T-helper 17 cell (primary cell): Measurements from ENCODE around the gene DENND1A. TPM values are rescaled to one million over a fixed set of nuclear protein-coding genes. Genes with fewer than 3 reads are reported as not detected.

ENCODE experiments used
- ATAC-seq: fragments of 150-1000 bp; cut with Tn5 transposase; 2 replicates; pipeline ENCODE4 v1.10.0; 2021; ENCODE audit warnings: mild to moderate bottlenecking, moderate library complexity
- DNase-seq, 3 donors: peaks; one replicate each; pipeline versions ENCODE4 v3.0.0 to v3.0.0-alpha.2; 2020 to 2021
- H3K9me3 ChIP-seq: one replicate; pipeline ENCODE4 v1.7.0; 2013; ENCODE audit warnings: low read length, mild to moderate bottlenecking; ENCODE audit not compliant: control insufficient read depth, poor library complexity, severe bottlenecking
- H3K27ac Mint-ChIP-seq: one replicate; pipeline ENCODE4 v1.8.0; 2022; ENCODE audit warnings: mild to moderate bottlenecking, moderate library complexity, mixed read lengths
- H3K27me3 Mint-ChIP-seq: one replicate; pipeline ENCODE4 v1.8.0; 2022; ENCODE audit warnings: mixed read lengths
- H3K36me3 Mint-ChIP-seq: one replicate; pipeline ENCODE4 v1.8.0; 2022; ENCODE audit warnings: low read depth, mixed read lengths
- H3K4me1 Mint-ChIP-seq: one replicate; pipeline ENCODE4 v1.8.0; 2022; ENCODE audit warnings: mild to moderate bottlenecking, mixed read lengths
- H3K4me3 Mint-ChIP-seq: one replicate; pipeline ENCODE4 v1.8.0; 2022; ENCODE audit warnings: mild to moderate bottlenecking, moderate library complexity, mixed read lengths
- total RNA-seq, 4 donors: library from RNA in 2 of 4; stranded (reverse) in 2 of 4; gene quantifications; one replicate each; pipeline ENCODE4 v1.2.3 and lab custom pipeline; 2022 to 2026

The DENND1A gene
- total RNA-seq, 2 donors from 2014 or later: 19.9 to 21.1 TPM

GRCh38 chr9:123423311-123423640 is 506.6 kb downstream of the DENND1A start:
- peaks cover 11% of the 10 kb centered on the region for H3K36me3 Mint-ChIP-seq
- H3K27me3 Mint-ChIP-seq: no peaks in the 10 kb centered on the region
- H3K4me1 Mint-ChIP-seq: peaks cover 4% of the 10 kb centered on the region
- DNase-seq (no peak), ATAC-seq (no peak)
- no peak overlapping the region for H3K27ac Mint-ChIP-seq
- no peaks in the 10 kb centered on the region for H3K9me3 ChIP-seq
- H3K4me3 Mint-ChIP-seq: no peak overlapping the region

- DNase-seq: no peak
- H3K27ac Mint-ChIP-seq: no peak overlapping the region
- H3K4me1 Mint-ChIP-seq: peaks cover 4% of the 10 kb centered on the region
- no peak for ATAC-seq
- H3K27me3 Mint-ChIP-seq: no peaks in the 10 kb centered on the region
- H3K36me3 Mint-ChIP-seq: peaks cover 12% of the 10 kb centered on the region
- H3K9me3 ChIP-seq: no peaks in the 10 kb centered on the region
- H3K4me3 Mint-ChIP-seq: no peak overlapping the region
Measured at GRCh38 chr9:123422635-123423310, 507.2 kb downstream of the DENND1A start.

DNA sequence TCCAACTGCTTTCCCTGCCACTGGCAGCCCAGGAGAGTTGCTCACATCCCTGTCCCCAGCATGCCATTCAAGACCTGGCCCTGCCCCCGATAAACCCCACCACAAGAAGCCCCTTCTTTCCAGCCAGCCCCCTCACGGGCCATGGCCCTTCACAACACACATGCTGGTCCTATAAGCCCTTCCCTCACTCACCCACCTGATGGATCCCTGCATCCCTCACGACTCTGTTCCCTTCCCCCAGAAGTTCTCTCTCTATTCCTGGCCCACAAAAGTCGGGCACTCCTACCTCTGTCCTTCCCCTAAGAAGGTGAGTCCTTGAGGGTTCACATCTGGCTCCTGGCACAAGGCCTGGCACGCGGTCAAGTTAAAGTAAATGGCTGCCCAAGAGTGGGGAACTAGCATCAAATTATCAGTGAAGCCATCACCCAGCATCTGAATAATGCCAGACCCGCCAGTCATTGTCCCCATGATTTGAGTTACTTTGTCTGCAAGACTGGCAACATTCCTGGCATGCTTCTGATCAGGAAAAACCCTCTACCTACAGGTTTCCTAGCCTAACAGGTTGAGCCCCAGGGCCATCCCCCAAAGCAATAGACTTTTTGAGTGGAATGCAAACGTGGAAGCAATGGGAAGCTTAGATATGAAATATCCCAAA is 508.0 kb downstream of the DENND1A start:
- Mint-ChIP-seq H3K4me3 (no peak overlapping the region), H3K4me1 (peaks cover 2% of the 10 kb centered on the region), H3K27me3 (no peaks in the 10 kb centered on the region), H3K36me3 (peaks cover 7% of the 10 kb centered on the region), H3K27ac (no peak overlapping the region)
- ATAC-seq: no peak
- H3K9me3 ChIP-seq: no peaks in the 10 kb centered on the region
- no peak for DNase-seq

- Mint-ChIP-seq H3K4me1 (peaks cover 4% of the 10 kb centered on the region), H3K4me3 (no peak overlapping the region), H3K27ac (no peak overlapping the region), H3K36me3 (peaks cover 9% of the 10 kb centered on the region), H3K27me3 (no peaks in the 10 kb centered on the region)
- DNase-seq (no peak), ATAC-seq (no peak)
- H3K9me3 ChIP-seq: no peaks in the 10 kb centered on the region
Measured at GRCh38 chr9:123421186-123421585, 508.7 kb downstream of the DENND1A start.

DNA sequence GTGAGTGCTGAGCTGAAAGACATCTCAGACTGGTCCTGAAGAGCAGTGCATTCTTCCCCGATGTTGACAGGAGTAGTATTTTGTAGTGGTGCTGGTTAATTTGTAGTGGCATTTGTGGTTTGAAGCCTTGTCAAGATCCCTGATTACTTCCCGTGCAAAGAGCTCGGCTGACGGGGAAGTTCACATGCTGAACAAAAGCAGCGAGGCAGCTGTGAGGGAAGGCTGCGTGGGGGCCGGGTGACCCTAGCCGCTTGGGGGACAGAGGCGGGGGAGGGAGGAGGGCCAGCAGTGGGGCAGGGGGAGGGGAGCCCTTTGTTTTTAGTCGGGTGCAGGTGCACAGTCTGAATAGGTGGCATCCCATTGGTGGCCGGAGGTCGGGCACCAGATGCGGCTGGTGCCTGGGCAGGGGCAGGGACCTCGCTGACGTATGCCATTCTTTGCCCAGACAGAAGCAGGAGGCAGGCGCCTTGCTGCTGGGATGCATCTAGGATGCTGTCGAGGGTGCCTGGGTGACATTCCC is 509.3 kb downstream of the DENND1A start:
- peaks cover 12% of the 10 kb centered on the region for H3K36me3 Mint-ChIP-seq
- no peak overlapping the region for H3K27ac Mint-ChIP-seq
- H3K4me3 Mint-ChIP-seq: no peak overlapping the region

DNA sequence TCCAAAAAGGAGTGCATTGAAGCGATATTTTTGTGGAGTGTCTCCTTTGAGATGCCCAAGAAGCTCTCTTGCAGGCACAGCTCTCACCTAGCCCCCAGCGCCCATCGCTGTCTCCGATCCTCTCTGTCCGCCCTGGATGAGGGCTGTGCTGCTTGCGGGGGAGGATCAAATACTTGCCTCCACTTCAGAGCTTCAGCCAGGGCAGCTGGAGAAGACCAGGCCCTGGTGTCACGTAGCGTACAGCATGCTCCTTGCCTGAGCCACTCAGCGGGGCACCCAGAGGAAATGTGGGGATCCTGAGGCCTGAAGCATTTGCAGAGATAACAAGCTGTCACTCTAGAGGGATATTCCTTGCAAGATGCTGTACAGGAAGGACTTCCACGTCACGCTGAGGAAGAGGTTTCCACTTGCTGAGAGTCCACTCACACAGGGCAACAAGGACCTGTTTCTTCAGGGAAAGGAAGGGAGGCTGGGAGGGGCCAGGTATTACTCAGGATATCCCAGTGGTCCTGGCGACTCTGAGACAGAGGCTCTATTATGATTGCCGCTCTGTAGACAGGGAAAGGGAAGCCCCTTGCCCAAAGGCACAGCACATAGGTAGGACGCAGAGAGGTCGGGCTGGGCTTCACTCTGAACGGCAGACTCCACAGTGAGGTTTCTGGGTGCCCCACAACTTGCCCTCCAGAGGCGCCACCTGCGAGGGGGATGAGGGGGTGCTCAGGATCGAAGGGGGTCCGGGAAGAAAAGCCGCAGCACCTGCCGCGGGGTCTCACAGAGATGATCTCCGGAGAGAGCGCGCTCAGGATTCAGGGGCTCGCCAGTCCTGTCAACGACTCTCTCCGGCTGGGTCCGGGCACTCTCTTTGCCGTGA is 510.0 kb downstream of the DENND1A start:
- Mint-ChIP-seq H3K4me1 (peaks cover 4% of the 10 kb centered on the region), H3K36me3 (peaks cover 12% of the 10 kb centered on the region), H3K4me3 (no peak overlapping the region), H3K27me3 (no peaks in the 10 kb centered on the region), H3K27ac (no peak overlapping the region)
- H3K9me3 ChIP-seq: no peaks in the 10 kb centered on the region
- ATAC-seq (no peak), DNase-seq (no peak)

More for the DNA sequence above, 509.3 kb downstream of the DENND1A start:
- Mint-ChIP-seq H3K4me1 (peaks cover 4% of the 10 kb centered on the region), H3K27me3 (no peaks in the 10 kb centered on the region)
- H3K9me3 ChIP-seq: no peaks in the 10 kb centered on the region
- DNase-seq (no peak), ATAC-seq (no peak)

DNA sequence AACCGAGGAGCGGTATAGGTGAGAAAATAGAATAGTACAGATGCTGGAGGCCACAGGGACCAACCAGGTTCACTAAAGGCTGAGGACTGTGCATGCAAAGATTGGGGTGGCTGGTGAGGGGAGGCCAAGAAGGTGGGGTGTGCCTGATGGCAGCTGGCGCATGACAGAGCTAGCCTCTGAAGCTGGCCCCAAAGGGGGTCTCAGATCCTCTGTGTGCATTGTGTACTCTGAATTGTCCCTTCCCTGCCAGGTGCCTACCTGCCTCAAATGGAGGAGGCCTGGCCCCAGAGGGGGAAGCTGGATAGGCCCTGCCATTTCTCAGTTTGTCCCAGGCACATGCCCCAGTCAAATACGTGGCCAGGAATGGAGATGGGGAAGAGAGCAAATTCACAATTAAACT is 510.8 kb downstream of the DENND1A start:
- no peak overlapping the region for H3K4me3 Mint-ChIP-seq
- H3K4me1 Mint-ChIP-seq: peaks cover 4% of the 10 kb centered on the region
- no peaks in the 10 kb centered on the region for H3K27me3 Mint-ChIP-seq
- H3K9me3 ChIP-seq: no peaks in the 10 kb centered on the region
- no peak overlapping the region for H3K27ac Mint-ChIP-seq
- DNase-seq (no peak), ATAC-seq (no peak)
- peaks cover 12% of the 10 kb centered on the region for H3K36me3 Mint-ChIP-seq

DNA sequence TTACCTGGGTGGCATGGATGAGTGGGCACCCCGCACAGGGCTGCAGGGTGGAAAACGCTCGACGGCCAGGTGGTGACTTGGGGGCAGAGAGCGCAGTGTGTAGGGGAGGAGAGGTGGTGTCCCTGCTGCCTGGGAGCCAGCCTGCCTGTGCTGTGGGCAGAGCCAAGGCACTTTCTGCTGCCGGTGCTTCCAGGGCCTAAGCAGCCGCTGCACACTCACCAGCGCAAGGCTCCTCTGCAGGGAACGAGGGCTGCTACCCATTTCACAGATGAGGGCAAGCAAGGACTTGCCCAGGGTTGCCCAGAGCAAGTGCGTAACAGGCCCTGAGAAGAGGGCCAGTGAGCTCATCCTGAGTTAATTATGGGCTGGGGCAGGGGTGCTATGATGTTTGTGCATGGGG is 511.4 kb downstream of the DENND1A start:
- Mint-ChIP-seq H3K4me3 (no peak overlapping the region), H3K4me1 (peaks cover 4% of the 10 kb centered on the region), H3K27ac (no peak overlapping the region), H3K36me3 (peaks cover 12% of the 10 kb centered on the region), H3K27me3 (no peaks in the 10 kb centered on the region)
- no peak for ATAC-seq
- H3K9me3 ChIP-seq: no peaks in the 10 kb centered on the region
- DNase-seq: no peak

GRCh38 chr9:123418052-123418430 is 511.9 kb downstream of the DENND1A start:
- Mint-ChIP-seq H3K4me3 (no peak overlapping the region), H3K36me3 (peaks cover 12% of the 10 kb centered on the region), H3K4me1 (peaks cover 4% of the 10 kb centered on the region), H3K27ac (no peak overlapping the region), H3K27me3 (no peaks in the 10 kb centered on the region)
- DNase-seq: no peak
- H3K9me3 ChIP-seq: no peaks in the 10 kb centered on the region
- no peak for ATAC-seq

DNA sequence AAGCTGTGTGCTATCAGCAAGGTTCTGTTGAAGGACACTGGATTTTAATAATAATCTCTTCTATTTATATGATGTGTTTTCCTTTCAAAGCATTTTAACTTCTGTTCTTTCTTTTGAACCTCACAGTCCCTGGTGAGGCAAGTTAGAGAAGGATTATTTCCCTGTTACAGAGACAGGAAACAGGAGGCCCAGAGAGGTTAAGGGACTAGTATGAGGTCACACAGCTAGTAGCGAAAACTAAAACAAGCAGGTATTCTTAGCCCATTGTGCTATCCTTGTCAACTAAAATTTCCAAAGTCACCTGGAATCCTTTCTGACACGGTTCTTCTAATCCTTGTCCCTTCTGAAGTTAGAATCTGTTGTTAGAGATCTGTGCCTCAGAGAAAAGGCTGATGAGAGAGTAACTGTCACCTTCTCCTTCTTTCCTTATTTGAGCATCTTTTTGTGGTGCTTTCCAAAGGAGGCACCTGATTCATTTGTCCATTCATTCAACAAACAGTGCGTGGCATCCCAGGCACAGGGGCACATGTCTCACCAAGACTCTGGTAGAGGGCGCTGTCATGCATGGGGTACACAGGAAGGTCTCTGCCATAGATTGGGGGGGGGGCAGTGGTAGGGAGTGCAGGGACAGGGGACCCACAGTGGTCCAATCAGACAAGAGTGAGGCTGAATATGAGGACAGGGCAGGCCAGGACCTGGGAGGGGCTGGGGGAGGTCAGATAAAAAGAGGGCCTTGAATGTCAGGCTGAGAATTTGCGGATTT is 512.5 kb downstream of the DENND1A start:
- Mint-ChIP-seq H3K4me1 (peaks cover 4% of the 10 kb centered on the region), H3K27me3 (no peaks in the 10 kb centered on the region), H3K4me3 (no peak overlapping the region), H3K36me3 (peaks cover 12% of the 10 kb centered on the region), H3K27ac (no peak overlapping the region)
- no peak for DNase-seq
- H3K9me3 ChIP-seq: no peaks in the 10 kb centered on the region
- ATAC-seq: no peak

GRCh38 chr9:123416176-123416575 is 513.8 kb downstream of the DENND1A start:
- DNase-seq (no peak), ATAC-seq (no peak)
- Mint-ChIP-seq H3K36me3 (peaks cover 9% of the 10 kb centered on the region), H3K4me3 (no peak overlapping the region), H3K27me3 (no peaks in the 10 kb centered on the region), H3K4me1 (peaks cover 7% of the 10 kb centered on the region), H3K27ac (no peak overlapping the region)
- no peaks in the 10 kb centered on the region for H3K9me3 ChIP-seq

DNA sequence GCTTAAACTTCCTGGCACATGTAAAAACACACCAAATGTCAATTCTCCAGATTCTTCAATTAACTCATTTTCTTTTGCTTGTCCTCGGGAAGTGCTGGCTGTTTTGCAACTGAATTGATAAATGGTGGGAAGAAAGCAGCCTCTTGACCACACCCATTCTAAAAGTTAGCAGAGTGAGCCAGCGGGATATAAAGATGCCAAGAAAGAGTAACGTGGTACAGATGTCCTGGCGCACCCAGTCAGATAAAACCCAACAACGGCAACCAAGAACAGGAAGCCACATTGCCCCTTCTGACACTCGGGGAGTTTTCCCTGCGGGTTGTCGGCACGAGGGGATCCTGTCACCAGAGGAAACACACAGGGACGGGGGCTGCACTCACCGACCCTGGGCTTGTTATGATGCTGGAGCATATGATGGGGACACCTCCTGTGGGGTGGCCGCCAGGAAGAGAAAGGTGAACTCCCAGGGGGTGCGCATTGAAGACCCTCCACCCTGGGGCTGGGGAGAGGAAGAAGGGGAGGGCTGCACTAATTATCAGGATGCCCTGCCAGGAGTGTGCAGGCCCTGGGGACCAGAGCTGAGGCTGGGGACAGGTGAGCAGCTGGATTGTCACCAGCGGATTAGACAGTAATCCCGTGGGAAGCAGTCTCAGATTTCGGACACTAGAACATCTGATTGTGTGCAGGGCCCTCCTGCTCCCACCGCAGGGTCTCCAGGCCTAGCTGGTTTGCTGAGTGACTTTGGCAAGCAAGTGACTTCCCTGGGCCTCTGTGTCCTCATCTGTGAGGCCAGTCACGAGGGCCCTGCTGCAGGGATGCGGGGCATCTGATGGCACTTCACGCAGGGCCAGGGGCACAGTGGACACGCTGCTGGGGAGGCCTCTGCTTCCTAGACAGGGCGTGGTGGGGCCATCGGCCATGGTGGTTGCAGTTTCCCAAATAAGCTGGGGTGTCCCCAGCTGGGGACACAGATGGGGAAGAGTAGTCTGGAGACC is 514.7 kb downstream of the DENND1A start:
- ATAC-seq (no peak), DNase-seq (no peak)
- Mint-ChIP-seq H3K4me3 (no peak overlapping the region), H3K36me3 (peaks cover 9% of the 10 kb centered on the region), H3K27ac (no peak overlapping the region), H3K4me1 (peaks cover 7% of the 10 kb centered on the region), H3K27me3 (no peaks in the 10 kb centered on the region)
- no peaks in the 10 kb centered on the region for H3K9me3 ChIP-seq
